GM21619 (cell line): ENCODE data around the gene PAQR5.
"Not testable (repeated sequence)": the region's sequence is repeated elsewhere in the genome, so short reads cannot be mapped to it uniquely, and the experiment has no call there.

Experiments used
- ATAC-seq: cut with Tn5 transposase; IDR thresholded peaks from one replicate; pipeline ENCODE4 v1.9.1; 2021; ENCODE audit not compliant: unreplicated experiment

The PAQR5 gene

GRCh38 chr15:69298697-69299441 lies at the start of gene PAQR5:
Gene PAQR5, plus strand, starts transcription at chr15:69298912. Its CDS starts 61,169 bp downstream, at chr15:69360081.
- no peak for ATAC-seq

DNA sequence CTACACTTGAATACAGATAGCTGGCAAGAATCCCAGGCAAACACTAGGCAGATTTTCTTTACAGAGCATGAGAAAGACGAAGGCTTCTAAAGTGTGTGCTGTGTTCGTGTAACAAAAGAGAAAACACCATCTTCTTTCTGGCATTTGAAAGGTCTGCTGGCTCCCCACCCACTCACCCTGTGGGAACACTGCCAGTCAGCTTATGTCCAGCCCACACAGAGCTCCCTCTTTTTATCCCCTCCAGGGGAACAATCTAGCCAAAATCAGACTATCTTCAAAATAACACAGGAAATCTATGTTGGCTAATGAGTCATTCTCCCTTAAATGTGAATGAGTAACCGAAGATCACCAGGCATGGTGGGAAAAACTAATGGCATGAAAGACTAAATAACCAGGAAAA lies 45.6 kb upstream of the PAQR5 start:
- no peak for ATAC-seq

DNA sequence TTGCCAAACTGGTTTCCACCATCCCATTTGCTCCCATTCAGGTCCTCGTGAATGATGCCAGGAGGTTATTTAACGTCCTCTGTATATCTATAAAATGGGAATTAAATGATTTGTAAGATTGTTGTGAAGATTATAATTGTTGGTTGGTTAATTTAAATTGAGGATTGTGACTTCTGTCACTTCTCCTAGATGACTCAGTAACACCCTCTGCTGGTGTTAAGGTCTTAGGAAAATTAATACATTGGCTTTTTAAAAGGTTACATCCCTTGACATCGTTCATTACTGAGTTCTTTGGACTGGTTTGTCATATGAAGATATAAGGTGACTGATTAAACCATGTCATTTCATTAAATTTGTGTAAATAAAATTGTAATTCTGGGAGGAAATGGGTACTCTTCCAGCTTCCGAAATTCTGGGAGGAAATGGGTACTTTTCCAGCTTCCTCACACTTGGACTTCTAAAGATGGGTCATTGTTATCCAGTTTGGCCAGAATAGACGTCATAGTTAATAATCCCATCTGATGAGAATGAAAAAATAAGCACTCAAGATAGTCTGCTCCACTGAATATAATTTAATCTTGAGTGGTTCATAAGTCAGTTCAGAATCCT lies 33.3 kb upstream of the PAQR5 start:
- ATAC-seq = no peak

DNA sequence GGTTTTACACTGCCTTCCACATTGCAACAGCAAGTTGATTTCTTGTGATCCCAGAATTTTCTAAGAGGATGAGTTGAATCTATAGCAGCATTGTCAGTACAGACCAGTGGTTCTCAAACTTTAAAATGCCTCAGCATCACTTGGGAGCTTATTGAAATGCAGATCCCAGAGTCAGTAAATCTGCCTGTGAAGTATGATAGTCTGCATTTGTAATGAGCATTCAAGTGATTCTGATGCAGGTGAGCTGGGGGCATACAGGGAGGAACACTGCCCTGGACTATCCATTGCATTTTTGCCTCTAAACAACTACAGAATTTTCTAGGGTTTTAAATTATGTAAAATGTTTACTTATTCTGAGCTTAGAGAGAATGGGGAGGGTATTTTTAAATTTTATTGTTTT lies 27.5 kb upstream of the PAQR5 start:
- ATAC-seq = no peak

GRCh38 chr15:69272139-69272538 lies 26.6 kb upstream of the PAQR5 start:
- ATAC-seq = no peak

- no peak for ATAC-seq
Measured at GRCh38 chr15:69272891-69273290, 25.8 kb upstream of the PAQR5 start.

- no peak for ATAC-seq
Measured at GRCh38 chr15:69275074-69275670, 23.5 kb upstream of the PAQR5 start.

- ATAC-seq = no peak
Measured at GRCh38 chr15:69275933-69276560, 22.7 kb upstream of the PAQR5 start.

GRCh38 chr15:69277316-69277715 lies 21.4 kb upstream of the PAQR5 start:
- no peak for ATAC-seq

DNA sequence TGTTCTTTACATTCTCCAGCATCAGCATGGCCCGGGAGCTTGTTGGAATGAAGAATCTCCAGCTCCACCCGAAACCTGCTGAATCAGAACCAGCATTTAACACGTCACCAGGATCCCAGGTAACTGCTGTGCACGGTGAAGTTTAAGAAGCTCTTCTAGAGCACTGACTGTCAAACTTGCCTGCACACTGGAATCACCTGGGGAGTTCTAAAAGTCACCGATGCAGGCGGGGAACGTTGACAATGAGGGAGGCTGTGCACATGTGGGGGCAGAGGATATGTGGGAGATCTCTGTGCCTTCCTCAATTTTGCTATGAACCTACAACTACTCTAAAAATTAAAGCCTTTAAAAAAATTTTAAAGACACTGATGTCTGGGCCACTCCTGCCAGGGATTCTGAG lies 19.1 kb upstream of the PAQR5 start:
- ATAC-seq = no peak

- ATAC-seq = no peak
Measured at GRCh38 chr15:69280783-69281182, 17.9 kb upstream of the PAQR5 start.

- ATAC-seq = no peak
Measured at GRCh38 chr15:69282104-69282743, 16.5 kb upstream of the PAQR5 start.

DNA sequence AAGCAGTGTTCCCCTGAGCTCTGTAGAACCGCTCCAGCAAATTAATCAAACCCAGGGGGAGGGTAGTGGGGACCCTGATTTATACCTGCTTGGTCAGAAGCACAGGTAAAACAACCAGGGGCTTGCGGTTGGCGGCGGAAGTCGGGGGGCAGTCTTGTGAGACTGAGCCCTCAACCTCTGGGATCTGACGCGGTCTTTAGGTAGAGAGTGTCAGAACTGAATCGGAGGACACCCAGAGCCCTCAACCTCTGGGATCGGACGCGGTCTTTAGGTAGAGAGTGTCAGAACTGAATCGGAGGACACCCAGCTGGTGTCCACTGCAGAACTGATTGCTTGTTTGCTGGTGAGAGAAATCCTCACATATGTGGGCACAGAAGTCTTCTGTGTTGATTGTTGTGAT lies 12.9 kb upstream of the PAQR5 start:
- ATAC-seq = no peak

- ATAC-seq = no peak
Measured at GRCh38 chr15:69288011-69288410, 10.7 kb upstream of the PAQR5 start.

GRCh38 chr15:69288531-69289341 lies 10.0 kb upstream of the PAQR5 start:
- no peak for ATAC-seq

- no peak for ATAC-seq
Measured at GRCh38 chr15:69289342-69290146, 9.2 kb upstream of the PAQR5 start.

GRCh38 chr15:69290346-69291164 lies 8.2 kb upstream of the PAQR5 start:
- no peak for ATAC-seq

DNA sequence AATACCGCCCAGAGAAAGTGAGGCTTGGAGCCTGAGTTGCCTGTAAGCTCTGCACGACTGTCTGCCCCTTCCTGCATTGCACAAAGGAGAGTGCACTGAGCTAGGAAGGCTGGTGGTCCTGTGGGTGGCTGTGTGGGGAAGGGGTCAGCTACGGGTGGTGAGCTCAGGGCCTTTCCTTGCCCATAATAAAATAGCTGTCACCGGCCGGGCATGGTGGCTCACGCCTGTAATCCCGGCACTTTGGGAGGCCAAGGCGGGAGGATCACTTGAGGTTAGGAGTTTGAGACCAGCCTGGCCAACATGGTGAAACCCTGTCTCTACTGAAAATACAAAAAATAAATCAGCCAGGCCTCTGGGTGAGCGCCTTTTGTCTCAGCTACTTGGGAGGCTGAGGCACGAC lies 7.1 kb upstream of the PAQR5 start:
- not testable (repeated sequence) for ATAC-seq
